ENCODE data around the gene EYS. TPM values are rescaled to one million over a fixed set of nuclear protein-coding genes. Genes with fewer than 3 reads are reported as not detected.

Gene EYS
- total RNA-seq, 1 donor from 2014 or later, result 2.1 TPM

- H3K27me3 ChIP-seq (ENCODE audit: control insufficient read depth in 3 of 3, insufficient read depth in 3 of 3, low read length in 3 of 3), result no peaks in the 10 kb centered on the region
- no peaks in the 10 kb centered on the region for H3K4me1 ChIP-seq (ENCODE audit: control insufficient read depth in 3 of 3, insufficient read depth in 3 of 3, low read length in 3 of 3)
- no peak overlapping the region for H3K4me3 ChIP-seq (ENCODE audit: low read length in 3 of 3)
- no peak overlapping the region for H3K9ac ChIP-seq (ENCODE audit: low read depth in 1 of 3, low read length in 3 of 3)
- H3K27ac ChIP-seq (ENCODE audit: low read depth, low read length), result no peak overlapping the region
- H3K36me3 ChIP-seq (ENCODE audit: control insufficient read depth in 3 of 3, insufficient read depth in 3 of 3, low read length in 3 of 3), result no peaks in the 10 kb centered on the region
- H3K9me3 ChIP-seq (ENCODE audit: control insufficient read depth in 3 of 3, low read length in 3 of 3), result no peaks in the 10 kb centered on the region
These were observed 1267.8 kb downstream of the EYS start for GRCh38 chr6:64439274-64439673.

DNA sequence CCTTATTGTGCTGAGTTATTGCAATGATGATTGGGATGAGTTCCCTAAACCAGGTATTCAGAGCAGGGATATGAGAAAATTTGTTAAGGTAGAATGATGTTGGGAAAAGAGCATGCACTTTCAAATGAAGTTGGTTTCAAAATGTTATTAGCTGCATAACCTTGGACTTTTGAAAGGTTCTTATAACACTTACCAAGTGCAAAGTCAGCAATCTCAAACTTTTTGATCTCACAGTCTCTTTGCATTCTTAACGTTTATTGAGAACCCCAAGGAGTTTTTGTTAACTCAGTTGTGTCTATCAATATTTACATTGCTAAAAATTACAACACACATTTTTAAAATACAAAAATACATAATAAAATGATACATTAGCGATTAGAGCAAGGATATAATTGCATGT lies 1269.0 kb downstream of the EYS start:
- Histone ChIP-seq H3K9ac (ENCODE audit: low read depth in 1 of 3, low read length in 3 of 3) (no peak overlapping the region), H3K27ac (ENCODE audit: low read depth, low read length) (no peak overlapping the region), H3K27me3 (ENCODE audit: control insufficient read depth in 3 of 3, insufficient read depth in 3 of 3, low read length in 3 of 3) (no peaks in the 10 kb centered on the region), H3K9me3 (ENCODE audit: control insufficient read depth in 3 of 3, low read length in 3 of 3) (no peaks in the 10 kb centered on the region), H3K36me3 (ENCODE audit: control insufficient read depth in 3 of 3, insufficient read depth in 3 of 3, low read length in 3 of 3) (no peaks in the 10 kb centered on the region), H3K4me3 (ENCODE audit: low read length in 3 of 3) (no peak overlapping the region), H3K4me1 (ENCODE audit: control insufficient read depth in 3 of 3, insufficient read depth in 3 of 3, low read length in 3 of 3) (no peaks in the 10 kb centered on the region)

DNA sequence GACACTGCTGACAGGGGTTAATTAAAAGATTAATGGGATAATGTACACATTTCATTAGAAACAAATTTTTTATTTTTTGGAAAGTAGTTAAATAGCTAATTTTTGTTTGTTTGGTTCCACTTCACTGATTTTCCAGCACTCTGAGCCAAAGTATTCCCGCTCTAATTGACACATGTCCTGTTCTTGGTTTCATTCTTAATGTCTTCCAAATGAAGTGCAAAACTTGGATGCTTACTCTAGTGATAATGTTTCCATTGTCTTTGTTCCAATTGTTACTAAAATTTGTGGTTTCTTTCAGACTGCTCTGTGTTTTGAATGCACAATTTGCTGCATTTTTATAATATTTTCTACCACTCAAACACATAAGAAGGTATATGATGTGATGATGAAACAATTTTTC lies 1277.1 kb downstream of the EYS start:
- H3K36me3 ChIP-seq (ENCODE audit: control insufficient read depth in 3 of 3, insufficient read depth in 3 of 3, low read length in 3 of 3), result no peaks in the 10 kb centered on the region
- H3K27me3 ChIP-seq (ENCODE audit: control insufficient read depth in 3 of 3, insufficient read depth in 3 of 3, low read length in 3 of 3), result no peaks in the 10 kb centered on the region
- no peaks in the 10 kb centered on the region for H3K9me3 ChIP-seq (ENCODE audit: control insufficient read depth in 3 of 3, low read length in 3 of 3)
- H3K27ac ChIP-seq (ENCODE audit: low read depth, low read length), result no peak overlapping the region
- H3K9ac ChIP-seq (ENCODE audit: low read depth in 1 of 3, low read length in 3 of 3), result no peak overlapping the region
- H3K4me3 ChIP-seq (ENCODE audit: low read length in 3 of 3), result no peak overlapping the region
- no peaks in the 10 kb centered on the region for H3K4me1 ChIP-seq (ENCODE audit: control insufficient read depth in 3 of 3, insufficient read depth in 3 of 3, low read length in 3 of 3)

DNA sequence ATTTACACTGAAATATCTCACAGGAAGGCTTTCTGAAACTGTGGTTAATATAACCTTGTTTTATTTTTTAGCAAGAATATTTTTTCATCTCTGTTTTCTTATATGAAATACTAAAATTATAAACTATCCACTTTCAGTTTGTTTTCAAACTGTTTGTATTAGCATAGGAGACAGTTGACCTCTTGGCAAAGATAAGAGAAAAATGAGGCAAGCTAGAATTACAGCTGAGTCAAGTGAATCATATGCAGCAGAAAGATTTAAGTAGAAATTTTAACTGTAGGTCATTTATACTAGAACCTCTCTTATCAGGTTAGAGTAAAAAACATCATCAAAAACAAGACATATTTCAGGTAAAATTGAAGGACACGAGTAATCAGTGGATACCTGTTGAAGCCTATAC lies 1278.8 kb downstream of the EYS start:
- Histone ChIP-seq H3K27ac (ENCODE audit: low read depth, low read length) (no peak overlapping the region), H3K9me3 (ENCODE audit: control insufficient read depth in 3 of 3, low read length in 3 of 3) (no peaks in the 10 kb centered on the region), H3K27me3 (ENCODE audit: control insufficient read depth in 3 of 3, insufficient read depth in 3 of 3, low read length in 3 of 3) (no peaks in the 10 kb centered on the region), H3K9ac (ENCODE audit: low read depth in 1 of 3, low read length in 3 of 3) (no peak overlapping the region), H3K4me1 (ENCODE audit: control insufficient read depth in 3 of 3, insufficient read depth in 3 of 3, low read length in 3 of 3) (no peaks in the 10 kb centered on the region), H3K4me3 (ENCODE audit: low read length in 3 of 3) (no peak overlapping the region), H3K36me3 (ENCODE audit: control insufficient read depth in 3 of 3, insufficient read depth in 3 of 3, low read length in 3 of 3) (no peaks in the 10 kb centered on the region)

DNA sequence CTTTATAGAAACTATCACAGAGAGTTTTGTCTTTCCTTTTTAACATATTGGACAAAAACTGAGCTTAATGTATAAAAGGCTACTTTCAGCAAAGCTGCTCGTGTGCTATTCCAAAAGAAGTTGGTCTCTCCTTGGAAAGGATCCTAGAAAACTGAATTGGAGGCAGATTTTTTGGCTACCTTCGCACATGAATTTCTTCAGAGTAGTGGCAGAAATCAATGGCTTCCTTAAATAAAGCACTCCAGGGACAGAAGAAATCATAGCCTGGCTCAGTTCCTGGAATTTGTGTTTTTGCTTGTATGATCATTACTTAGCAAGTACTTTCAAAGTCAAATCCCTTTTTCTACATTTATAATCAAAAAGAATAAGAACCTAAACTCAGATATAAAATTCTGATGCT lies 1291.1 kb downstream of the EYS start:
- no peak overlapping the region for H3K27ac ChIP-seq (ENCODE audit: low read depth, low read length)
- no peaks in the 10 kb centered on the region for H3K4me1 ChIP-seq (ENCODE audit: control insufficient read depth in 3 of 3, insufficient read depth in 3 of 3, low read length in 3 of 3)
- H3K4me3 ChIP-seq (ENCODE audit: low read length in 3 of 3), result no peak overlapping the region
- no peaks in the 10 kb centered on the region for H3K27me3 ChIP-seq (ENCODE audit: control insufficient read depth in 3 of 3, insufficient read depth in 3 of 3, low read length in 3 of 3)
- no peak overlapping the region for H3K9ac ChIP-seq (ENCODE audit: low read depth in 1 of 3, low read length in 3 of 3)
- H3K9me3 ChIP-seq (ENCODE audit: control insufficient read depth in 3 of 3, low read length in 3 of 3), result no peaks in the 10 kb centered on the region
- no peaks in the 10 kb centered on the region for H3K36me3 ChIP-seq (ENCODE audit: control insufficient read depth in 3 of 3, insufficient read depth in 3 of 3, low read length in 3 of 3)

- Histone ChIP-seq H3K27ac (ENCODE audit: low read depth, low read length) (no peak overlapping the region), H3K4me1 (ENCODE audit: control insufficient read depth in 3 of 3, insufficient read depth in 3 of 3, low read length in 3 of 3) (no peaks in the 10 kb centered on the region), H3K4me3 (ENCODE audit: low read length in 3 of 3) (no peak overlapping the region), H3K9me3 (ENCODE audit: control insufficient read depth in 3 of 3, low read length in 3 of 3) (no peaks in the 10 kb centered on the region), H3K27me3 (ENCODE audit: control insufficient read depth in 3 of 3, insufficient read depth in 3 of 3, low read length in 3 of 3) (no peaks in the 10 kb centered on the region), H3K36me3 (ENCODE audit: control insufficient read depth in 3 of 3, insufficient read depth in 3 of 3, low read length in 3 of 3) (no peaks in the 10 kb centered on the region), H3K9ac (ENCODE audit: low read depth in 1 of 3, low read length in 3 of 3) (no peak overlapping the region)
These were observed 1295.8 kb downstream of the EYS start for GRCh38 chr6:64411226-64411625.

DNA sequence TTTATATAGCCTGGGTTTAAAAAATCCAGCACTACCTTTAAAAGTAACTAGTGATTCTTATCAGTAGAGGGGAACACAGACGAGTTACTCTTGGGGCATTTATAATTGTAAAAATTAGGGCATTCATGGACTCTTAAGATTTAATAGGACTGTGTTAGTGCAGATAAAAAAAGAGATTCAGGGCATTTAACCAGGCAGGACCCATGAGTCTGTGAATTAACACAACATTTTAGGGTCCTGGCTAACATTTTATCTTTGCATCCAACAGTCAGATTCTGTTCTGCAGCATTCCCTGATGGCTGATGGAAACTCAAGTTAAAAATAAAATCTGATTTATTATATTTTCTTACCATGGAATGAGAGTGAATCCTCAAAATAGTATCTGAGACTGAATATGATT lies 1297.1 kb downstream of the EYS start:
- Histone ChIP-seq H3K9me3 (ENCODE audit: control insufficient read depth in 3 of 3, low read length in 3 of 3) (no peaks in the 10 kb centered on the region), H3K36me3 (ENCODE audit: control insufficient read depth in 3 of 3, insufficient read depth in 3 of 3, low read length in 3 of 3) (no peaks in the 10 kb centered on the region), H3K4me3 (ENCODE audit: low read length in 3 of 3) (no peak overlapping the region), H3K27ac (ENCODE audit: low read depth, low read length) (no peak overlapping the region), H3K27me3 (ENCODE audit: control insufficient read depth in 3 of 3, insufficient read depth in 3 of 3, low read length in 3 of 3) (no peaks in the 10 kb centered on the region), H3K9ac (ENCODE audit: low read depth in 1 of 3, low read length in 3 of 3) (no peak overlapping the region), H3K4me1 (ENCODE audit: control insufficient read depth in 3 of 3, insufficient read depth in 3 of 3, low read length in 3 of 3) (no peaks in the 10 kb centered on the region)

DNA sequence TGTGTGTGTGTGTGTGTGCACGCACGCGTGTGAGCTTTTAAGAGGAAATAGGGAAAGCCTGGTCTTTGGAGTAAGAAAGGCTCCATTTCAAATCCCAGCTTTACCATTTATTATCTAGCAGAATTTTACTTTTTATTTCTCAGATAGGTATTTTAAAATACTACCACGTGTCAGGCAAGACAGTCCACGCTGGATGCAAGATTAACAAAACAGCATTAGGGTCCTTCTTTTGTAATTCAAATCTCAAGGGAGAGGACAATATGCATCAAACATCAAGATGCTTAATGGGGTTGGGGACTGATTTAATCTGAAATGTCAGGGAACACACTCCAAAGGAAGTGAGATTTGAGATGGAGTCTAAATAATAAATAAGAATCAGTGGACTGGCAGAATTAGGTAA lies 1302.6 kb downstream of the EYS start:
- H3K4me3 ChIP-seq (ENCODE audit: low read length in 3 of 3), result no peak overlapping the region
- no peak overlapping the region for H3K27ac ChIP-seq (ENCODE audit: low read depth, low read length)
- H3K4me1 ChIP-seq (ENCODE audit: control insufficient read depth in 3 of 3, insufficient read depth in 3 of 3, low read length in 3 of 3), result no peaks in the 10 kb centered on the region

GRCh38 chr6:64383277-64383676 lies 1323.7 kb downstream of the EYS start:
- Histone ChIP-seq H3K36me3 (ENCODE audit: control insufficient read depth in 3 of 3, insufficient read depth in 3 of 3, low read length in 3 of 3) (no peaks in the 10 kb centered on the region), H3K27ac (ENCODE audit: low read depth, low read length) (no peak overlapping the region), H3K27me3 (ENCODE audit: control insufficient read depth in 3 of 3, insufficient read depth in 3 of 3, low read length in 3 of 3) (no peaks in the 10 kb centered on the region), H3K9me3 (ENCODE audit: control insufficient read depth in 3 of 3, low read length in 3 of 3) (no peaks in the 10 kb centered on the region), H3K4me1 (ENCODE audit: control insufficient read depth in 3 of 3, insufficient read depth in 3 of 3, low read length in 3 of 3) (no peaks in the 10 kb centered on the region), H3K4me3 (ENCODE audit: low read length in 3 of 3) (no peak overlapping the region), H3K9ac (ENCODE audit: low read depth in 1 of 3, low read length in 3 of 3) (no peak overlapping the region)

More for the DNA sequence above, 1302.6 kb downstream of the EYS start:
- no peaks in the 10 kb centered on the region for H3K27me3 ChIP-seq (ENCODE audit: control insufficient read depth in 3 of 3, insufficient read depth in 3 of 3, low read length in 3 of 3)
- peaks cover 0 to 3% (median 0%) of the 10 kb centered on the region in 3 donors for H3K9me3 ChIP-seq (ENCODE audit: control insufficient read depth in 3 of 3, low read length in 3 of 3)
- no peak overlapping the region for H3K9ac ChIP-seq (ENCODE audit: low read depth in 1 of 3, low read length in 3 of 3)
- H3K36me3 ChIP-seq (ENCODE audit: control insufficient read depth in 3 of 3, insufficient read depth in 3 of 3, low read length in 3 of 3), result no peaks in the 10 kb centered on the region

DNA sequence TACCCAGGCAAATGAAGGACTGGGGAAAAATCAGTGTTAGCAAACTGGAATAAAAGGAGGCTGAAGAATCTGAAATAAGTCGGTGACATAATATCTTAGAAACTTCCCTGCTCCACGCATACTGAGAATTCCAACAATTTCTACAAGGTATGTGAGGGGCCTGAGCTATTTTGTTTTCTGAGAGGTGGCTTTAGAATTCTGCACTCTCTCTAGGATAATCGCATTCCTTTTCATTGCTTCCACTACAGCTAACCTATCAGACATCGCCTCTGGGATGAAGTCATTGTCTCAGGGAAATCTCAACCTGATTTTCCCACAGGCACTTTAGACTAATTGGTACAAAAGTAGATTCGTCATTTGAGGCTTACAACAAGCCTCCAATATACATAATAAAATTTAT lies 1330.6 kb downstream of the EYS start:
- H3K4me1 ChIP-seq (ENCODE audit: control insufficient read depth in 3 of 3, insufficient read depth in 3 of 3, low read length in 3 of 3), result no peaks in the 10 kb centered on the region
- no peak overlapping the region for H3K4me3 ChIP-seq (ENCODE audit: low read length in 3 of 3)
- H3K36me3 ChIP-seq (ENCODE audit: control insufficient read depth in 3 of 3, insufficient read depth in 3 of 3, low read length in 3 of 3), result no peaks in the 10 kb centered on the region
- no peaks in the 10 kb centered on the region for H3K9me3 ChIP-seq (ENCODE audit: control insufficient read depth in 3 of 3, low read length in 3 of 3)
- no peak overlapping the region for H3K9ac ChIP-seq (ENCODE audit: low read depth in 1 of 3, low read length in 3 of 3)
- no peaks in the 10 kb centered on the region for H3K27me3 ChIP-seq (ENCODE audit: control insufficient read depth in 3 of 3, insufficient read depth in 3 of 3, low read length in 3 of 3)
- no peak overlapping the region for H3K27ac ChIP-seq (ENCODE audit: low read depth, low read length)

DNA sequence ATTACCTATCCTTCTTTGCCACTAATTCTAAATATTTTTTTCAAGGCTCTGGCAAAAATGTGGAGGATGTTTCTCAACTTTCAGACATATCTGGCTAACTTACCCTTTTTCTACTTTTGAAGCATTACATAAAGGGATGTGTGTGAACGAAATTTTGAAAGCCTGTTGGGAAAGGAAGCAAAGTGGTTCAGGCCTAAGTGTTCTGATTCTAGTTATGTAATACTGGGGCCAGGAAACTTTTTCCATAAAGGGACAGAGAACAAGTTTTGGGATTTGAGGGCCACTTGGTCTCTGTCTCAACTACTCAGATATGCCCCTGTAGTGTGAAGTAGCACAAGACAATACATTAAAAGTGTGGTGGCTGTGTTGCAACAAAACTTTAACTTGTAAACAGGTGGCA lies 1349.6 kb downstream of the EYS start:
- H3K9ac ChIP-seq (ENCODE audit: low read depth in 1 of 3, low read length in 3 of 3), result no peak overlapping the region
- no peaks in the 10 kb centered on the region for H3K4me1 ChIP-seq (ENCODE audit: control insufficient read depth in 3 of 3, insufficient read depth in 3 of 3, low read length in 3 of 3)
- no peaks in the 10 kb centered on the region for H3K36me3 ChIP-seq (ENCODE audit: control insufficient read depth in 3 of 3, insufficient read depth in 3 of 3, low read length in 3 of 3)
- H3K27ac ChIP-seq (ENCODE audit: low read depth, low read length), result no peak overlapping the region
- H3K9me3 ChIP-seq (ENCODE audit: control insufficient read depth in 3 of 3, low read length in 3 of 3), result no peaks in the 10 kb centered on the region
- no peaks in the 10 kb centered on the region for H3K27me3 ChIP-seq (ENCODE audit: control insufficient read depth in 3 of 3, insufficient read depth in 3 of 3, low read length in 3 of 3)
- no peak overlapping the region for H3K4me3 ChIP-seq (ENCODE audit: low read length in 3 of 3)

Measured in skeletal muscle tissue (tissue), 4 donors.